Large intestine (tissue), 3 donors: ENCODE measurements around the gene CLDN2. TPM values are rescaled to one million over a fixed set of nuclear protein-coding genes. Genes with fewer than 3 reads are reported as not detected.

ENCODE experiments used
- DNase-seq, 2 donors: peaks; one replicate each; pipeline versions ENCODE4 v3.0.0 to v3.0.0-alpha.2; 2013
- H3K27ac ChIP-seq: one replicate; pipeline ENCODE4 v1.5.1; 2013; ENCODE audit warnings: low read length
- H3K27me3 ChIP-seq: 2 replicates; pipeline ENCODE4 v1.6.1; 2013; ENCODE audit warnings: low read length; ENCODE audit not compliant: control insufficient read depth, insufficient read depth
- H3K36me3 ChIP-seq: 2 replicates; pipeline ENCODE4 v1.6.1; 2013; ENCODE audit warnings: low read length; ENCODE audit not compliant: control insufficient read depth, insufficient read depth
- H3K4me1 ChIP-seq: one replicate; pipeline ENCODE4 v1.6.1; 2013; ENCODE audit warnings: low read length; ENCODE audit not compliant: control insufficient read depth, insufficient read depth
- H3K4me3 ChIP-seq: one replicate; pipeline ENCODE4 v1.5.1; 2013; ENCODE audit warnings: low read length
- H3K9me3 ChIP-seq: one replicate; pipeline ENCODE4 v1.6.1; 2013; ENCODE audit warnings: mild to moderate bottlenecking, low read depth, low read length, moderate library complexity; ENCODE audit not compliant: control insufficient read depth
- WGBS: methylation state at CpG from one replicate; pipeline ENCODE4 v1.1.5; 2013; ENCODE audit warnings: low lambda C conversion rate; ENCODE audit not compliant: insufficient coverage; 5-methylcytosine and 5-hydroxymethylcytosine counted together
- polyA plus RNA-seq: library from polyadenylated mRNA; unstranded; fragments of 120-200 nt; gene quantifications from one replicate; pipeline ENCODE4 v1.2.1, GENCODE V29; 2013

Gene CLDN2
- polyA plus RNA-seq, 1 donor: 196 TPM

- no peak for DNase-seq
- Histone ChIP-seq H3K27me3 (no peaks in the 10 kb centered on the region), H3K36me3 (no peaks in the 10 kb centered on the region), H3K4me1 (peaks cover 48% of the 10 kb centered on the region), H3K9me3 (no peaks in the 10 kb centered on the region), H3K27ac (peak overlapping the region; percentile 22), H3K4me3 (no peak overlapping the region)
- WGBS: no CpG with 5 or more reads among the region's 2 CpGs
Measured at GRCh38 chrX:106899276-106899675, 20.9 kb upstream of the CLDN2 start.

GRCh38 chrX:106899841-106900240 lies 20.4 kb upstream of the CLDN2 start:
- Histone ChIP-seq H3K27me3 (no peaks in the 10 kb centered on the region), H3K36me3 (no peaks in the 10 kb centered on the region), H3K4me3 (no peak overlapping the region), H3K4me1 (peaks cover 46% of the 10 kb centered on the region), H3K27ac (peak overlapping the region; percentile 22), H3K9me3 (no peaks in the 10 kb centered on the region)
- WGBS: no CpG with 5 or more reads among the region's 1 CpG
- no peak for DNase-seq

GRCh38 chrX:106901341-106901740 lies 18.9 kb upstream of the CLDN2 start:
- no peak overlapping the region for H3K4me3 ChIP-seq
- WGBS: no CpG with 5 or more reads among the region's 3 CpGs
- peak; percentile 43 to 67 for DNase-seq

GRCh38 chrX:106901781-106902219 lies 18.4 kb upstream of the CLDN2 start:
- WGBS: no CpG with 5 or more reads among the region's 4 CpGs
- H3K4me1 ChIP-seq: peaks cover 64% of the 10 kb centered on the region
- H3K4me3 ChIP-seq: no peak overlapping the region
- H3K36me3 ChIP-seq: no peaks in the 10 kb centered on the region
- peak overlapping the region; percentile 74 for H3K27ac ChIP-seq
- H3K27me3 ChIP-seq: no peaks in the 10 kb centered on the region
- peak in 1 of 2 donors; percentile 29 for DNase-seq
- H3K9me3 ChIP-seq: no peaks in the 10 kb centered on the region

More at GRCh38 chrX:106901341-106901740, 18.9 kb upstream of the CLDN2 start:
- peaks cover 60% of the 10 kb centered on the region for H3K4me1 ChIP-seq
- H3K27me3 ChIP-seq: no peaks in the 10 kb centered on the region
- peak overlapping the region; percentile 74 for H3K27ac ChIP-seq
- H3K9me3 ChIP-seq: no peaks in the 10 kb centered on the region
- H3K36me3 ChIP-seq: no peaks in the 10 kb centered on the region

- peaks cover 69% of the 10 kb centered on the region for H3K4me1 ChIP-seq
- H3K27ac ChIP-seq: peak overlapping the region; percentile 74
- no peaks in the 10 kb centered on the region for H3K9me3 ChIP-seq
- no peaks in the 10 kb centered on the region for H3K36me3 ChIP-seq
- WGBS: no CpG with 5 or more reads among the region's 2 CpGs
- DNase-seq: peak; percentile 56 to 76
- no peaks in the 10 kb centered on the region for H3K27me3 ChIP-seq
- no peak overlapping the region for H3K4me3 ChIP-seq
Measured at GRCh38 chrX:106902684-106903083, 17.5 kb upstream of the CLDN2 start.

GRCh38 chrX:106903291-106903824 lies 16.8 kb upstream of the CLDN2 start, which contains the start of gene RIPPLY1:
TSS of gene RIPPLY1 (minus strand) at chrX:106903341. CDS start at chrX:106903287, 54 bp downstream.
- no peaks in the 10 kb centered on the region for H3K9me3 ChIP-seq
- H3K27ac ChIP-seq: peak within 1 kb of the TSS; percentile 74
- H3K4me1 ChIP-seq: peaks cover 71% of the 10 kb centered on the region

GRCh38 chrX:106903856-106904528 lies 16.2 kb upstream of the CLDN2 start:
- H3K27ac ChIP-seq: no peak overlapping the region
- no peak for DNase-seq
- H3K27me3 ChIP-seq: no peaks in the 10 kb centered on the region
- no CpG with 5 or more reads among the region's 5 CpGs for WGBS
- no peaks in the 10 kb centered on the region for H3K36me3 ChIP-seq
- no peaks in the 10 kb centered on the region for H3K9me3 ChIP-seq
- peaks cover 70% of the 10 kb centered on the region for H3K4me1 ChIP-seq
- no peak overlapping the region for H3K4me3 ChIP-seq

More at GRCh38 chrX:106903291-106903824, 16.8 kb upstream of the CLDN2 start, which contains the start of gene RIPPLY1:
- no CpG with 5 or more reads among the region's 1 CpG for WGBS
- no peaks in the 10 kb centered on the region for H3K27me3 ChIP-seq
- no peak for DNase-seq
- no peaks in the 10 kb centered on the region for H3K36me3 ChIP-seq
- H3K4me3 ChIP-seq: no peak within 1 kb of the TSS

- peak overlapping the region; percentile 90 for H3K27ac ChIP-seq
- WGBS: no CpG with 5 or more reads among the region's 5 CpGs
Measured at GRCh38 chrX:106905064-106905708, 15.0 kb upstream of the CLDN2 start.

GRCh38 chrX:106906361-106906760 lies 13.8 kb upstream of the CLDN2 start:
- no CpG with 5 or more reads among the region's 6 CpGs for WGBS
- Histone ChIP-seq H3K4me3 (no peak overlapping the region), H3K4me1 (peaks cover 53% of the 10 kb centered on the region), H3K9me3 (no peaks in the 10 kb centered on the region), H3K36me3 (no peaks in the 10 kb centered on the region), H3K27ac (peak overlapping the region; percentile 90), H3K27me3 (no peaks in the 10 kb centered on the region)
- DNase-seq: peak; percentile 74 to 89

More at GRCh38 chrX:106905064-106905708, 15.0 kb upstream of the CLDN2 start:
- no peak for DNase-seq
- Histone ChIP-seq H3K27me3 (no peaks in the 10 kb centered on the region), H3K9me3 (no peaks in the 10 kb centered on the region), H3K4me1 (peaks cover 63% of the 10 kb centered on the region), H3K4me3 (no peak overlapping the region), H3K36me3 (no peaks in the 10 kb centered on the region)

GRCh38 chrX:106912864-106913263 lies 7.3 kb upstream of the CLDN2 start:
- no peak for DNase-seq
- Histone ChIP-seq H3K4me1 (peaks cover 17% of the 10 kb centered on the region), H3K9me3 (no peaks in the 10 kb centered on the region), H3K36me3 (no peaks in the 10 kb centered on the region), H3K4me3 (no peak overlapping the region), H3K27me3 (no peaks in the 10 kb centered on the region), H3K27ac (peak overlapping the region; percentile 84)
- WGBS: no CpG with 5 or more reads among the region's 2 CpGs
